Body of pancreas (tissue), 4 donors: ENCODE measurements around the gene PIWIL4.

Experiments
- CTCF ChIP-seq, 7 experiments: fragments of 450-650 bp in 4 of 7; fragments of 200-600 bp in 3 of 7; sonication (generic) in 3 of 7; IDR thresholded peaks; one replicate each; pipeline ENCODE4 v1.5.1; 2016 to 2019; ENCODE audit warnings: antibody characterized with exemption in 7 of 7
- POLR2A ChIP-seq, 3 donors: fragments of 450-650 bp; IDR thresholded peaks; one replicate each; pipeline ENCODE4 v1.6.1; 2016; ENCODE audit warnings: antibody characterized with exemption in 3 of 3, mild to moderate bottlenecking in 2 of 3

- TF ChIP-seq CTCF (IDR thresholded peaks at IDR 0.05) (no peak), POLR2A (IDR thresholded peaks at IDR 0.05) (no peak)
These were observed 89.8 kb downstream of the PIWIL4 start for GRCh38 chr11:94656968-94657367.
